ENCODE results near the gene PREPL. TPM values are rescaled to one million over a fixed set of nuclear protein-coding genes. Genes with fewer than 3 reads are reported as not detected.

PREPL gene
- total and polyA plus RNA-seq, 9 of the 15 experiments (the other 6 are each of a cell fraction or from before 2014, with no cell fraction given), result 11.6 to 58.9 (median 27.2) TPM

DNA sequence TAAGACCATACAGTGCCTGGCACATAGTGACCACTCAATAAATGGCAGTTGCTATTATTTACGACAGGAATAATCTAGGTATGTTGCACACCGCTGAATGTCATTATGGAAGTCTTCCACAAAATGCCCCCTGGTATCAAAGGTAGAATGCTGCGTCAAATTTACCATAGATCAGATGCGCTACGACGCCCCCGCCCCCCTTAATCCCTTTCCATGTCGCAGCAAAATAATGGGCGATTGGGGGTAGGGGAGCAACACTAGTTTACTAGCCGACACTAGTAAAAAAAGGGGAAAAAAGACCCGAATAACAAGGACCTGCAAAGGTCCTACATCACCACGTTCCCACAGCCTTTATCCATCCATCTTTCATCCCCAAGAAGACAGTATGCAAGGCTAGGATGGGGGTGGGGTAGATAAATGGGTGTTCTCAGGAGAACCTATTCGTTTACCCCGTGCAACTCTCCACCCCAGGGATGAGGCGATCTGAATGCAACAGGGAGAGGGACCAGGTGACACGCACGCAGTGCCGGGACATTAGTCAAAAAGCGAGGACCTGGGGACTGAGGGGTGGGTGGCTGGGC is 455 bp downstream of the PREPL start (continued):
- TF ChIP-seq, protein P1, sequence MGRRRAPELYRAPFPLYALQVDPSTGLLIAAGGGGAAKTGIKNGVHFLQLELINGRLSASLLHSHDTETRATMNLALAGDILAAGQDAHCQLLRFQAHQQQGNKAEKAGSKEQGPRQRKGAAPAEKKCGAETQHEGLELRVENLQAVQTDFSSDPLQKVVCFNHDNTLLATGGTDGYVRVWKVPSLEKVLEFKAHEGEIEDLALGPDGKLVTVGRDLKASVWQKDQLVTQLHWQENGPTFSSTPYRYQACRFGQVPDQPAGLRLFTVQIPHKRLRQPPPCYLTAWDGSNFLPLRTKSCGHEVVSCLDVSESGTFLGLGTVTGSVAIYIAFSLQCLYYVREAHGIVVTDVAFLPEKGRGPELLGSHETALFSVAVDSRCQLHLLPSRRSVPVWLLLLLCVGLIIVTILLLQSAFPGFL (CRISPR knock-in tag; IDR thresholded peaks at IDR 0.05), result no peak
- TF ChIP-seq NFXL1 (CRISPR knock-in tag; IDR thresholded peaks at IDR 0.05) (no peak), ZNF282 (CRISPR knock-in tag; IDR thresholded peaks at IDR 0.05) (no peak), ZNF184 (CRISPR knock-in tag; IDR thresholded peaks at IDR 0.05) (no peak), PURB (CRISPR knock-in tag; IDR thresholded peaks at IDR 0.05; ENCODE audit: low read depth) (no peak), RBM34 (IDR thresholded peaks at IDR 0.05; ENCODE audit: borderline replicate concordance, insufficient read depth, low read length) (no peak), CTBP1 (IDR thresholded peaks at IDR 0.05; ENCODE audit: borderline replicate concordance) (0 out of 2 replicates have a peak, but pooled peaks have one; percentile 50), ZC3H4 (CRISPR knock-in tag; IDR thresholded peaks at IDR 0.05; ENCODE audit: borderline replicate concordance) (peak; percentile 80; the same call in 1 of the 2 replicates), PHTF2 (CRISPR knock-in tag; IDR thresholded peaks at IDR 0.05) (no peak), KLF10 (CRISPR knock-in tag; IDR thresholded peaks at IDR 0.05) (no peak), PHB2 (IDR thresholded peaks at IDR 0.05; ENCODE audit: low read depth) (no peak), SMAD2 (IDR thresholded peaks at IDR 0.05; ENCODE audit: low read depth, low read length) (no peak), OTX1 (CRISPR knock-in tag; IDR thresholded peaks at IDR 0.05) (0 out of 2 replicates have a peak, but pooled peaks have one; percentile 18)
- TF ChIP-seq, protein P2, sequence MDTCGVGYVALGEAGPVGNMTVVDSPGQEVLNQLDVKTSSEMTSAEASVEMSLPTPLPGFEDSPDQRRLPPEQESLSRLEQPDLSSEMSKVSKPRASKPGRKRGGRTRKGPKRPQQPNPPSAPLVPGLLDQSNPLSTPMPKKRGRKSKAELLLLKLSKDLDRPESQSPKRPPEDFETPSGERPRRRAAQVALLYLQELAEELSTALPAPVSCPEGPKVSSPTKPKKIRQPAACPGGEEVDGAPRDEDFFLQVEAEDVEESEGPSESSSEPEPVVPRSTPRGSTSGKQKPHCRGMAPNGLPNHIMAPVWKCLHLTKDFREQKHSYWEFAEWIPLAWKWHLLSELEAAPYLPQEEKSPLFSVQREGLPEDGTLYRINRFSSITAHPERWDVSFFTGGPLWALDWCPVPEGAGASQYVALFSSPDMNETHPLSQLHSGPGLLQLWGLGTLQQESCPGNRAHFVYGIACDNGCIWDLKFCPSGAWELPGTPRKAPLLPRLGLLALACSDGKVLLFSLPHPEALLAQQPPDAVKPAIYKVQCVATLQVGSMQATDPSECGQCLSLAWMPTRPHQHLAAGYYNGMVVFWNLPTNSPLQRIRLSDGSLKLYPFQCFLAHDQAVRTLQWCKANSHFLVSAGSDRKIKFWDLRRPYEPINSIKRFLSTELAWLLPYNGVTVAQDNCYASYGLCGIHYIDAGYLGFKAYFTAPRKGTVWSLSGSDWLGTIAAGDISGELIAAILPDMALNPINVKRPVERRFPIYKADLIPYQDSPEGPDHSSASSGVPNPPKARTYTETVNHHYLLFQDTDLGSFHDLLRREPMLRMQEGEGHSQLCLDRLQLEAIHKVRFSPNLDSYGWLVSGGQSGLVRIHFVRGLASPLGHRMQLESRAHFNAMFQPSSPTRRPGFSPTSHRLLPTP (IDR thresholded peaks at IDR 0.05; ENCODE audit: borderline replicate concordance, extremely low read depth, insufficient read length), result no peak
- TF ChIP-seq, protein P3, sequence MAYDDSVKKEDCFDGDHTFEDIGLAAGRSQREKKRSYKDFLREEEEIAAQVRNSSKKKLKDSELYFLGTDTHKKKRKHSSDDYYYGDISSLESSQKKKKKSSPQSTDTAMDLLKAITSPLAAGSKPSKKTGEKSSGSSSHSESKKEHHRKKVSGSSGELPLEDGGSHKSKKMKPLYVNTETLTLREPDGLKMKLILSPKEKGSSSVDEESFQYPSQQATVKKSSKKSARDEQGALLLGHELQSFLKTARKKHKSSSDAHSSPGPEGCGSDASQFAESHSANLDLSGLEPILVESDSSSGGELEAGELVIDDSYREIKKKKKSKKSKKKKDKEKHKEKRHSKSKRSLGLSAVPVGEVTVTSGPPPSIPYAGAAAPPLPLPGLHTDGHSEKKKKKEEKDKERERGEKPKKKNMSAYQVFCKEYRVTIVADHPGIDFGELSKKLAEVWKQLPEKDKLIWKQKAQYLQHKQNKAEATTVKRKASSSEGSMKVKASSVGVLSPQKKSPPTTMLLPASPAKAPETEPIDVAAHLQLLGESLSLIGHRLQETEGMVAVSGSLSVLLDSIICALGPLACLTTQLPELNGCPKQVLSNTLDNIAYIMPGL (CRISPR knock-in tag; IDR thresholded peaks at IDR 0.05), result 0 out of 2 replicates have a peak, but pooled peaks have one; percentile 50
- TF ChIP-seq, protein P4, sequence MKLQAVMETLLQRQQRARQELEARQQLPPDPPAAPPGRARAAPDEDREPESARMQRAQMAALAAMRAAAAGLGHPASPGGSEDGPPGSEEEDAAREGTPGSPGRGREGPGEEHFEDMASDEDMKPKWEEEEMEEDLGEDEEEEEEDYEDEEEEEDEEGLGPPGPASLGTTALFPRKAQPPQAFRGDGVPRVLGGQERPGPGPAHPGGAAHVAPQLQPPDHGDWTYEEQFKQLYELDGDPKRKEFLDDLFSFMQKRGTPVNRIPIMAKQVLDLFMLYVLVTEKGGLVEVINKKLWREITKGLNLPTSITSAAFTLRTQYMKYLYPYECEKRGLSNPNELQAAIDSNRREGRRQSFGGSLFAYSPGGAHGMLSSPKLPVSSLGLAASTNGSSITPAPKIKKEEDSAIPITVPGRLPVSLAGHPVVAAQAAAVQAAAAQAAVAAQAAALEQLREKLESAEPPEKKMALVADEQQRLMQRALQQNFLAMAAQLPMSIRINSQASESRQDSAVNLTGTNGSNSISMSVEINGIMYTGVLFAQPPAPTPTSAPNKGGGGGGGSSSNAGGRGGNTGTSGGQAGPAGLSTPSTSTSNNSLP (IDR thresholded peaks at IDR 0.05; ENCODE audit: borderline replicate concordance, low read depth, low read length), result no peak
- TF ChIP-seq, protein P5, sequence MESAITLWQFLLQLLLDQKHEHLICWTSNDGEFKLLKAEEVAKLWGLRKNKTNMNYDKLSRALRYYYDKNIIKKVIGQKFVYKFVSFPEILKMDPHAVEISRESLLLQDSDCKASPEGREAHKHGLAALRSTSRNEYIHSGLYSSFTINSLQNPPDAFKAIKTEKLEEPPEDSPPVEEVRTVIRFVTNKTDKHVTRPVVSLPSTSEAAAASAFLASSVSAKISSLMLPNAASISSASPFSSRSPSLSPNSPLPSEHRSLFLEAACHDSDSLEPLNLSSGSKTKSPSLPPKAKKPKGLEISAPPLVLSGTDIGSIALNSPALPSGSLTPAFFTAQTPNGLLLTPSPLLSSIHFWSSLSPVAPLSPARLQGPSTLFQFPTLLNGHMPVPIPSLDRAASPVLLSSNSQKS (CRISPR knock-in tag; IDR thresholded peaks at IDR 0.05), result no peak

Measured in K562 (cell line).